ENCODE measurements around the gene MTCL1.

GRCh38 chr18:8868276-8868675 lies 162.9 kb downstream of the MTCL1 start:
- TF ChIP-seq CTCF (conservative IDR thresholded peaks at IDR 0.05 in 1 of 2, IDR thresholded peaks at IDR 0.05 in 1 of 2; ENCODE audit: low read depth in 1 of 2, low read length in 2 of 2) (no peak), EZH2 (IDR thresholded peaks at IDR 0.05; ENCODE audit: low read length, missing control alignments) (no peak)
